Neural cell (in vitro differentiated cells): ENCODE data around the gene MYCN. TPM values are rescaled to one million over a fixed set of nuclear protein-coding genes. Genes with fewer than 3 reads are reported as not detected.

Experiments used
- H2AFZ ChIP-seq: fragments of 200-600, 300-800 bp; sonication (generic), shearing (Covaris generic); 2 replicates; pipeline ENCODE4 v1.6.0; 2014; ENCODE audit warnings: low read depth, mild to moderate bottlenecking, antibody characterized with exemption, low read length, moderate library complexity
- H3F3A ChIP-seq: fragments of 200-600 bp; shearing (Covaris generic); 2 replicates; pipeline ENCODE4 v1.6.1; 2016; ENCODE audit warnings: mild to moderate bottlenecking, moderate library complexity, mixed read lengths, antibody characterized with exemption, low read length; ENCODE audit not compliant: insufficient read depth, poor library complexity, severe bottlenecking
- H3K27ac ChIP-seq: fragments of 200-600, 300-800 bp; sonication (generic), shearing (Covaris generic); 2 replicates; pipeline ENCODE4 v1.5.1; 2014; ENCODE audit warnings: mild to moderate bottlenecking, low read length, moderate library complexity
- H3K27me3 ChIP-seq: fragments of 300-800, 200-600 bp; sonication (generic), shearing (Covaris generic); 2 replicates; pipeline ENCODE4 v1.6.0; 2014; ENCODE audit warnings: mild to moderate bottlenecking, low read depth, low read length, moderate library complexity; ENCODE audit not compliant: insufficient read depth
- H3K36me3 ChIP-seq: fragments of 300-800, 200-600 bp; sonication (generic), shearing (Covaris generic); 2 replicates; pipeline ENCODE4 v1.5.1; 2014; ENCODE audit warnings: mild to moderate bottlenecking, antibody characterized with exemption, low read length, moderate library complexity; ENCODE audit not compliant: insufficient read depth
- H3K4me2 ChIP-seq: fragments of 300-800, 200-600 bp; sonication (generic), shearing (Covaris generic); 2 replicates; pipeline ENCODE4 v1.6.0; 2014; ENCODE audit warnings: mild to moderate bottlenecking, low read length
- H3K4me3 ChIP-seq: fragments of 300-800, 200-600 bp; sonication (generic), shearing (Covaris generic); 2 replicates; pipeline ENCODE4 v1.5.1; 2014; ENCODE audit warnings: mild to moderate bottlenecking, low read length, moderate library complexity
- H3K79me2 ChIP-seq: fragments of 200-600 bp; shearing (Covaris generic); replicated peaks from 2 replicates; pipeline ENCODE4 v1.6.0; 2014; ENCODE audit warnings: mild to moderate bottlenecking, low read length, moderate library complexity; ENCODE audit not compliant: insufficient read depth
- H3K9ac ChIP-seq: fragments of 300-800, 200-600 bp; sonication (generic), shearing (Covaris generic); 2 replicates; pipeline ENCODE4 v1.6.1; 2016; ENCODE audit warnings: mild to moderate bottlenecking, low read length, mixed read lengths
- H3K9me2 ChIP-seq: fragments of 200-600 bp; shearing (Covaris generic); 2 replicates; pipeline ENCODE4 v1.6.1; 2016; ENCODE audit warnings: mild to moderate bottlenecking, low read length, mixed read lengths; ENCODE audit not compliant: insufficient read depth
- H3K9me3 ChIP-seq: fragments of 200-600, 300-800 bp; sonication (generic), shearing (Covaris generic); 2 replicates; pipeline ENCODE4 v1.6.1; 2016; ENCODE audit warnings: mild to moderate bottlenecking, mixed run types, low read length, moderate library complexity, mixed read lengths
- H4K20me1 ChIP-seq: fragments of 200-600 bp; shearing (Covaris generic); 2 replicates; pipeline ENCODE4 v1.6.1; 2016; ENCODE audit warnings: mild to moderate bottlenecking, mixed run types; ENCODE audit not compliant: insufficient read depth
- CTCF ChIP-seq: fragments of 450-650 bp; IDR thresholded peaks from 2 replicates; pipeline ENCODE4 v1.5.1; 2014; ENCODE audit warnings: antibody characterized with exemption, mild to moderate bottlenecking, moderate library complexity; ENCODE audit not compliant: poor library complexity, severe bottlenecking
- EP300 ChIP-seq: fragments of 450-650 bp; conservative IDR thresholded peaks from 2 replicates; pipeline ENCODE4 v1.6.1; 2014; ENCODE audit warnings: antibody characterized with exemption, mild to moderate bottlenecking, moderate library complexity; ENCODE audit not compliant: poor library complexity, severe bottlenecking
- EZH2 ChIP-seq: fragments of 200-600, 300-800 bp; shearing (Covaris generic), sonication (generic); IDR thresholded peaks from 2 replicates; pipeline ENCODE4 v1.6.1; 2014; ENCODE audit warnings: antibody characterized with exemption, low read length, borderline replicate concordance, mild to moderate bottlenecking; ENCODE audit not compliant: insufficient read depth, poor library complexity, severe bottlenecking
- MXI1 ChIP-seq: fragments of 450-650 bp; conservative IDR thresholded peaks from 2 replicates; pipeline ENCODE4 v1.6.1; 2014; ENCODE audit warnings: antibody characterized with exemption, mild to moderate bottlenecking; ENCODE audit not compliant: poor library complexity, severe bottlenecking
- POLR2AphosphoS5 ChIP-seq: IDR thresholded peaks from 2 replicates; pipeline ENCODE4 v1.6.1; 2012
- RAD21 ChIP-seq: fragments of 450-650 bp; conservative IDR thresholded peaks from 2 replicates; pipeline ENCODE4 v1.6.1; 2014; ENCODE audit warnings: antibody characterized with exemption, mild to moderate bottlenecking, moderate library complexity
- REST ChIP-seq: IDR thresholded peaks from 2 replicates; pipeline ENCODE4 v1.6.1; 2012; ENCODE audit warnings: borderline replicate concordance
- SMC3 ChIP-seq: fragments of 450-650 bp; conservative IDR thresholded peaks from 2 replicates; pipeline ENCODE4 v1.6.1; 2014; ENCODE audit warnings: antibody characterized with exemption, mild to moderate bottlenecking, moderate library complexity; ENCODE audit not compliant: poor library complexity
- TAF1 ChIP-seq: IDR thresholded peaks from 2 replicates; pipeline ENCODE4 v1.6.1; 2012; ENCODE audit warnings: low read depth
- polyA plus RNA-seq: library from polyadenylated mRNA; depleted of rRNA; stranded (reverse); fragments of >200 nt; gene quantifications from 2 replicates; pipeline ENCODE4 v1.2.3, GENCODE V29; 2014

The MYCN gene
- polyA plus RNA-seq, 1 donor from 2014 or later: 25.1 TPM

DNA sequence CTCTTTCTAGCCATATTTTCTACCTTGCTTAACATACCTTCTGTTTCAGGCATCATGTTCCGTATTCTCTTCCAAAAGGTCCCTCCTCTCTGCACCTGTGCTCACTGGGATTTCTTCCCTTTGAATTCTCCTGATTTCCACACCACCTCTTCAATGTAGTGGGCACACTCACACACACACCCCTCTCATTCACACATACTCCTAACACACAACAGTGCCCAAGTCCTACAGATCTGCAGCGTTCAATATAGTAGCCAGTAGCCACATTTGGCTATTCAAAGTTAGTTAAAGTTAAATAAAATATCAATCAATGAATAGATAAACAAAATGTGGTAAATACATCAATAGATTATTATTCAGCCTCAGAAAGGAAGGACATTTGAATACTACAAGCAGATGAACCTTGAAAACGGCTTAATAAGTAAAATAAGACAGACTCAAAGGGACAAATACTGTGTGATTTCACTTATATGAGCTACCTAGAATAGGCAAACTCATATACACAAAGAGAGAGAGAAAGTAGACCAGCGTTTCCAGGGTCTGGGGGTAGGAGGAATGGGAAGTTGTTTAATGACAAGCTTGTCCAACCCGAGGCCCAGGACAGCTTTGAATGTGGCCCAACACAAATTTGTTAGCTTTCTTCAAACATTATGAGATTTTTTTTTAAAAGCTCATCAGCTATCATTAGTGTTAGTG is 34.4 kb downstream of the MYCN start:
- Histone ChIP-seq H3K36me3 (no peaks in the 10 kb centered on the region), H3K79me2 (no peaks in the 10 kb centered on the region), H3K4me2 (no peak overlapping the region), H2AFZ (no peak overlapping the region), H3K9ac (no peak overlapping the region), H3K4me3 (no peak overlapping the region), H3K9me2 (no peaks in the 10 kb centered on the region), H3K9me3 (no peaks in the 10 kb centered on the region), H3F3A (no peaks in the 10 kb centered on the region), H3K27ac (no peak overlapping the region), H4K20me1 (no peaks in the 10 kb centered on the region), H3K27me3 (no peaks in the 10 kb centered on the region)
- TF ChIP-seq CTCF: no peak

DNA sequence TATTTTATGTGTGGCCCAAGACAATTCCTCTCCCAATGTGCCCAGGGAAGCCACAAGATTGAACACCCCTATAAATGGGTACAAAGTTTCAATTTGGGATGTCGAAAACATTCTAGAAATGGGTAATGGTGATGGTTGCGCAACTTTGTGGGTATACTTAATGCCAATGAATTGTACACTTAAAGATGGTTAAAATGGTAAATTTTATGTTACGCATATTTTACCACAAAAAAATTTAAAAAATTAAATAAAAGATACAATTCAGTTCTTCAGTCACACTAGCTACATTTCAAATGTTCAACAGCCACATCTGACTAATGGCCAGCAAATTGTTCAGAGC is 34.9 kb downstream of the MYCN start:
- Histone ChIP-seq H3K79me2 (no peaks in the 10 kb centered on the region), H4K20me1 (no peaks in the 10 kb centered on the region), H3K27ac (no peak overlapping the region), H3K9me3 (no peaks in the 10 kb centered on the region), H3K9ac (no peak overlapping the region), H3K36me3 (no peaks in the 10 kb centered on the region), H3K4me3 (no peak overlapping the region), H2AFZ (no peak overlapping the region), H3K9me2 (no peaks in the 10 kb centered on the region), H3K4me2 (no peak overlapping the region), H3K27me3 (no peaks in the 10 kb centered on the region), H3F3A (no peaks in the 10 kb centered on the region)
- no peak for TF ChIP-seq EP300
- no peak for TF ChIP-seq POLR2AphosphoS5
- no peak for TF ChIP-seq CTCF
- TF ChIP-seq TAF1: no peak
- TF ChIP-seq REST: no peak
- no peak for TF ChIP-seq RAD21
- TF ChIP-seq MXI1: no peak
- no peak for TF ChIP-seq SMC3
- no peak for TF ChIP-seq EZH2
